Common myeloid progenitor, CD34-positive (primary cell): ENCODE data around the gene SELENOW.

Experiments
- CTCF ChIA-PET: fragments of 350-600 bp; sonication (Branson Sonifier 250); formaldehyde crosslinking; loops from one replicate; lab custom pipeline; 2021; ENCODE audit warnings: antibody characterized with exemption; lab: Charles Lee
- POLR2A ChIA-PET: fragments of 350-600 bp; sonication (Branson Sonifier 250); formaldehyde crosslinking; loops from one replicate; lab custom pipeline; 2021; ENCODE audit warnings: antibody characterized with exemption; lab: Charles Lee
- DNase-seq, 3 donors: peaks; one replicate each; pipeline versions ENCODE4 v3.0.0 to v3.0.0-alpha.2; 2013
- H3K27ac ChIP-seq, 2 experiments: 1 replicate in 1 of 2; 2 replicates in 1 of 2; pipeline ENCODE4 v1.7.0; 2013; ENCODE audit warnings: inconsistent platforms in 2 of 2, low read length in 2 of 2, mild to moderate bottlenecking in 2 of 2, low read depth in 1 of 2, moderate library complexity in 1 of 2; ENCODE audit not compliant: severe bottlenecking in 2 of 2, insufficient read depth in 1 of 2, poor library complexity in 1 of 2
- H3K27me3 ChIP-seq, 5 experiments: replicated peaks in 2 of 5; 1 replicate in 3 of 5; 2 replicates in 2 of 5; pipeline versions ENCODE4 v1.6.1 to v1.7.0; 2013; ENCODE audit warnings: low read length in 4 of 5, mild to moderate bottlenecking in 2 of 5, moderate library complexity in 2 of 5, inconsistent platforms in 1 of 5; ENCODE audit not compliant: insufficient read depth in 5 of 5, control insufficient read depth in 4 of 5
- H3K36me3 ChIP-seq, 4 experiments: 1 replicate in 2 of 4; 2 replicates in 2 of 4; pipeline versions ENCODE4 v1.6.1 to v1.7.0; 2013; ENCODE audit warnings: low read length in 3 of 4, control low read depth in 1 of 4, mild to moderate bottlenecking in 1 of 4; ENCODE audit not compliant: control insufficient read depth in 4 of 4, insufficient read depth in 4 of 4
- H3K4me1 ChIP-seq, 4 experiments: 1 replicate in 3 of 4; 2 replicates in 1 of 4; pipeline versions ENCODE4 v1.6.1 to v1.7.1; 2013; ENCODE audit warnings: low read length in 3 of 4, mild to moderate bottlenecking in 3 of 4, control low read depth in 1 of 4, inconsistent platforms in 1 of 4, moderate library complexity in 1 of 4; ENCODE audit not compliant: control insufficient read depth in 4 of 4, insufficient read depth in 4 of 4; ENCODE audit errors: control extremely low read depth in 1 of 4
- H3K4me3 ChIP-seq, 7 experiments: 1 replicate in 4 of 7; 2 replicates in 3 of 7; pipeline versions ENCODE4 v1.5.1 to v1.7.0; 2013; ENCODE audit warnings: mild to moderate bottlenecking in 7 of 7, low read length in 6 of 7, moderate library complexity in 6 of 7, inconsistent platforms in 2 of 7, low read depth in 2 of 7, control low read depth in 1 of 7; ENCODE audit not compliant: insufficient read depth in 4 of 7, control insufficient read depth in 1 of 7; ENCODE audit errors: extremely low read depth in 1 of 7
- H3K9me3 ChIP-seq, 5 experiments: 1 replicate in 4 of 5; 2 replicates in 1 of 5; pipeline versions ENCODE4 v1.6.1 to v1.7.1; 2013; ENCODE audit warnings: low read length in 4 of 5, mild to moderate bottlenecking in 2 of 5, inconsistent platforms in 1 of 5, low read depth in 1 of 5, moderate library complexity in 1 of 5; ENCODE audit not compliant: control insufficient read depth in 4 of 5, insufficient read depth in 2 of 5; ENCODE audit errors: control extremely low read depth in 1 of 5
- WGBS: methylation state at CpG from one replicate; pipeline ENCODE4 v1.1.5; 2013; ENCODE audit not compliant: insufficient coverage; 5-methylcytosine and 5-hydroxymethylcytosine counted together

The SELENOW gene

GRCh38 chr19:47790398-47790814, 11.9 kb downstream of the SELENOW start:
- H3K4me1 ChIP-seq, result no peaks in the 10 kb centered on the region
- H3K4me3 ChIP-seq, result no peak overlapping the region
- H3K9me3 ChIP-seq, result peaks cover 0 to 2% (median 0%) of the 10 kb centered on the region in 5 experiments
- peak; percentile 83 to 85 (median 84) for DNase-seq
- CTCF ChIA-PET, result interaction anchor here (1.3 to 1.8 kb wide), 3 partner anchors 9 to 25 kb away, joined by 5 to 11 read pairs (median 5); no protein-coding TSS in a partner anchor
- H3K36me3 ChIP-seq, result peaks cover 0 to 8% (median 2%) of the 10 kb centered on the region in 4 experiments
- H3K27ac ChIP-seq, result no peak overlapping the region
- H3K27me3 ChIP-seq, result no peaks in the 10 kb centered on the region
- POLR2A ChIA-PET, result interaction anchor here (0.7 kb wide), 1 partner anchor 78 kb away, joined by 3 read pairs; no protein-coding TSS in a partner anchor
- 0% methylated on average over 2 of the region's 10 CpGs for WGBS

DNA sequence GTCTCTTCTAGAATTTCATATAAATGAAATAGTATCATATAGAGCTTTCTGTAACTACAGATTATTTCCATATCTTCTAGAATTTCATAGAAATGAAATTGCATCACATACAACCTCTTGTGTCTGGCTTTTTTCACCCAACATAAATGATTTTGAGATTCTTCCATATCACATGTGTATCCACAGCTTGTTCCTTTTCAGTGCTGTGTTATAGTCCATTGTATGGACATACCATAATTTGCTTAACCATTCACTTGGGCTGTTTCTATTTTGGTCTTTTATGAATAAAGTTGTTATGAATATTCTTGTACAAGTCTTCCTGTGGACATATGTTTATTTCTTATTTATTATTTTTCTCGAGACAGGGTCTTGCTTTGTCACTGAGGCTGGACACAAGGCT, 14.1 kb downstream of the SELENOW start:
- POLR2A ChIA-PET, result interaction anchor here (1.0 kb wide), 1 partner anchor 49 kb away, joined by 3 read pairs; no protein-coding TSS in a partner anchor
- Histone ChIP-seq H3K27me3 (no peaks in the 10 kb centered on the region), H3K27ac (no peak overlapping the region), H3K36me3 (no peaks in the 10 kb centered on the region), H3K9me3 (peaks cover 0 to 2% (median 0%) of the 10 kb centered on the region in 5 experiments), H3K4me1 (no peaks in the 10 kb centered on the region), H3K4me3 (no peak overlapping the region)
- CTCF ChIA-PET, result interaction anchor here (0.9 to 2.0 kb wide), 3 partner anchors 27 to 80 kb away, joined by 3 to 6 read pairs (median 5); partner anchors contain the start of gene EHD2
- 100% methylated on average over 1 of the region's 1 CpG for WGBS
- DNase-seq, result no peak

DNA sequence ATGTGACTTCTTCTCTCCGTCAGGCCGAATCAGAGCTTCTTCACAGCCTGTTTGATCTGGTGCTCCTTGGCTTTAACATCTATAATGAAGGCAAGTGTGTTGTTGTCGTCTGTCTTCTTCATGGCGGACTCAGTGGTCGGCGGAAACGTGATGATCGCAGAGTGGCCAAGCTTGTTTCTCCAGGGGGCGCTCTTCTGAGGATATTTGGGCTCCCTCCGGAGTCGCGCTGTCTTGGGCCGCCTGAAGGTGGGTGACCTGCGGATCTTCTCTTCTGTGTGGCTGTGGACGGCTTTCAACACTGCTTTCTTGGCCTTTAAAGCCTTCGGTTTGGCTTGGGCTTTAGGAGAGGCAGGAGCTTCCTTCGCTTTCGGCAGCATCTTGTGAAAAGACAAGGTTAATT, 16.0 kb downstream of the SELENOW start:
- WGBS, result 80% methylated on average over 14 of the region's 18 CpGs
- Histone ChIP-seq H3K9me3 (peaks cover 0 to 2% (median 0%) of the 10 kb centered on the region in 5 experiments), H3K4me3 (no peak overlapping the region), H3K27me3 (peaks cover 0 to 11% (median 0%) of the 10 kb centered on the region in 5 experiments), H3K36me3 (no peaks in the 10 kb centered on the region), H3K27ac (no peak overlapping the region), H3K4me1 (no peaks in the 10 kb centered on the region)
- ChIA-PET POLR2A (no interaction called here), CTCF (interaction anchor here (0.6 to 1.6 kb wide), 4 partner anchors 21 to 88 kb away, joined by 3 read pairs; no protein-coding TSS in a partner anchor)
- no peak for DNase-seq

DNA sequence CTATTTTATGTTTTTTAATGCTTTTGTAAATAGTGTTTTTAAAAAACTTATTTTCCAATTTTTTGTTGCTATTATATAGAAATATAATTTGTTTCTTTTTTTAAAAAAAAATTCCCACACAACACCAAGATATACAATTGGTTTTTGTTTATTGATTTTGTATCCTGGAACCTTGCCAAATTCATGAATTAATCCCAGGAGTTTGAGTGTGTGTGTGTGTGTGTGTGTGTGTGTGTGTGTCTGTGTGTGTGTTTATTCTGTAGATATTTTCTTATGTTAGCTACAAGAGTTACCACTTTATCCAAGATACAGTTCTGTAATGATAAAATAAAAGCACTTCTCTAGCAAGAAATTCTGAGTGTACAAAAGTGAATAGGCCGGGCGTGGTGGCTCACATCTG, 18.3 kb downstream of the SELENOW start:
- H3K4me3 ChIP-seq, result no peak overlapping the region
- ChIA-PET POLR2A (no interaction called here), CTCF (interaction anchor here (0.7 to 1.0 kb wide), 3 partner anchors 10 to 492 kb away, joined by 3 to 4 read pairs (median 3); no protein-coding TSS in a partner anchor)
- no peak for DNase-seq
- H3K27me3 ChIP-seq, result peaks cover 0 to 11% (median 0%) of the 10 kb centered on the region in 5 experiments
- WGBS, result 100% methylated on average over 2 of the region's 2 CpGs
- H3K4me1 ChIP-seq, result no peaks in the 10 kb centered on the region
- H3K36me3 ChIP-seq, result no peaks in the 10 kb centered on the region
- H3K9me3 ChIP-seq, result peaks cover 0 to 7% (median 0%) of the 10 kb centered on the region in 5 experiments
- no peak overlapping the region for H3K27ac ChIP-seq

- Histone ChIP-seq H3K36me3 (no peaks in the 10 kb centered on the region), H3K27ac (no peak overlapping the region), H3K4me1 (no peaks in the 10 kb centered on the region), H3K9me3 (peaks cover 0 to 5% (median 0%) of the 10 kb centered on the region in 5 experiments), H3K4me3 (no peak overlapping the region), H3K27me3 (peaks cover 0 to 11% (median 0%) of the 10 kb centered on the region in 5 experiments)
- POLR2A ChIA-PET, result interaction anchor here (0.6 kb wide), 1 partner anchor 278 kb away, joined by 3 read pairs; no protein-coding TSS in a partner anchor
- DNase-seq, result no peak
- 77% methylated on average over 8 of the region's 14 CpGs for WGBS
- CTCF ChIA-PET, result interaction anchor here (0.5 to 1.0 kb wide), 3 partner anchors 9 to 92 kb away, joined by 3 to 5 read pairs (median 4); no protein-coding TSS in a partner anchor
Observed at GRCh38 chr19:47797996-47798903, 19.7 kb downstream of the SELENOW start.

GRCh38 chr19:47798904-47799266, 20.4 kb downstream of the SELENOW start:
- POLR2A ChIA-PET, result no interaction called here
- no peak overlapping the region for H3K4me3 ChIP-seq
- DNase-seq, result no peak
- H3K9me3 ChIP-seq, result peaks cover 0 to 5% (median 0%) of the 10 kb centered on the region in 5 experiments
- 63% methylated on average over 3 of the region's 4 CpGs for WGBS
- CTCF ChIA-PET, result interaction anchor here (0.5 to 2.4 kb wide), 4 partner anchors 9 to 1716 kb away, joined by 3 to 5 read pairs (median 4); no protein-coding TSS in a partner anchor
- no peaks in the 10 kb centered on the region for H3K4me1 ChIP-seq
- no peak overlapping the region for H3K27ac ChIP-seq
- peaks cover 0 to 11% (median 0%) of the 10 kb centered on the region in 5 experiments for H3K27me3 ChIP-seq
- no peaks in the 10 kb centered on the region for H3K36me3 ChIP-seq
